Kidney epithelial cell (primary cell): ENCODE measurements around the gene JSRP1. TPM values are rescaled to one million over a fixed set of nuclear protein-coding genes. Genes with fewer than 3 reads are reported as not detected.

ENCODE experiments used
- DNase-seq: peaks from one replicate; pipeline ENCODE4 v3.0.0-alpha.2; 2010; ENCODE audit warnings: low read depth
- H3K27me3 ChIP-seq: 2 replicates; pipeline ENCODE4 v1.6.0; 2011; ENCODE audit warnings: low read length; ENCODE audit not compliant: control insufficient read depth, insufficient read depth
- H3K36me3 ChIP-seq: 2 replicates; pipeline ENCODE4 v1.5.1; 2011; ENCODE audit warnings: low read length; ENCODE audit not compliant: control insufficient read depth, insufficient read depth
- H3K4me3 ChIP-seq: 2 replicates; pipeline ENCODE4 v1.5.1; 2011; ENCODE audit warnings: low read depth, mild to moderate bottlenecking, control low read depth, low read length
- CTCF ChIP-seq: IDR thresholded peaks from 2 replicates; pipeline ENCODE4 v1.5.1; 2011; ENCODE audit warnings: mild to moderate bottlenecking, moderate library complexity, low read length, control low read depth, inconsistent platforms; ENCODE audit not compliant: insufficient read depth, poor library complexity, severe bottlenecking
- total RNA-seq: library from RNA; depleted of rRNA; stranded (reverse); fragments of >200 nt; gene quantifications from 2 replicates; pipeline ENCODE4 v1.2.3, GENCODE V29; 2015

JSRP1 gene
- total RNA-seq, result 2.2 and 2.5 TPM in 2 replicates

- H3K27me3 ChIP-seq, result peaks cover 31% of the 10 kb centered on the region
- H3K36me3 ChIP-seq, result no peaks in the 10 kb centered on the region
- DNase-seq, result no peak
- H3K4me3 ChIP-seq, result no peak within 1 kb of the TSS
- no peak for TF ChIP-seq CTCF
These were observed at the start of gene JSRP1 for GRCh38 chr19:2255982-2256685. Gene JSRP1 (minus strand): TSS chr19:2256417. CDS start chr19:2255314, 1,103 bp downstream.

- DNase-seq, result no peak
- no peak overlapping the region for H3K4me3 ChIP-seq
- TF ChIP-seq CTCF, result no peak
- peaks cover 64% of the 10 kb centered on the region for H3K27me3 ChIP-seq
- no peaks in the 10 kb centered on the region for H3K36me3 ChIP-seq
These were observed 49.4 kb upstream of the JSRP1 start for GRCh38 chr19:2305452-2306280.

GRCh38 chr19:2303211-2303798, 47.1 kb upstream of the JSRP1 start:
- no peak for TF ChIP-seq CTCF
- DNase-seq, result no peak
- H3K27me3 ChIP-seq, result peaks cover 52% of the 10 kb centered on the region
- H3K4me3 ChIP-seq, result no peak overlapping the region
- H3K36me3 ChIP-seq, result no peaks in the 10 kb centered on the region

- DNase-seq, result no peak
- Histone ChIP-seq H3K27me3 (peaks cover 46% of the 10 kb centered on the region), H3K4me3 (no peak overlapping the region), H3K36me3 (no peaks in the 10 kb centered on the region)
- TF ChIP-seq CTCF, result no peak
These were observed 46.3 kb upstream of the JSRP1 start for GRCh38 chr19:2302319-2303210.

GRCh38 chr19:2300533-2300932, 44.3 kb upstream of the JSRP1 start:
- no peaks in the 10 kb centered on the region for H3K36me3 ChIP-seq
- no peak overlapping the region for H3K4me3 ChIP-seq
- DNase-seq, result no peak
- TF ChIP-seq CTCF, result no peak
- H3K27me3 ChIP-seq, result peaks cover 37% of the 10 kb centered on the region
